Measurements from ENCODE around the gene TUBA1C. TPM values are rescaled to one million over a fixed set of nuclear protein-coding genes. Genes with fewer than 3 reads are reported as not detected.

Gene TUBA1C
- total and polyA plus RNA-seq, 9 of the 15 experiments (the other 6 are each of a cell fraction or from before 2014, with no cell fraction given), result 755 to 3,012 (median 914) TPM

DNA sequence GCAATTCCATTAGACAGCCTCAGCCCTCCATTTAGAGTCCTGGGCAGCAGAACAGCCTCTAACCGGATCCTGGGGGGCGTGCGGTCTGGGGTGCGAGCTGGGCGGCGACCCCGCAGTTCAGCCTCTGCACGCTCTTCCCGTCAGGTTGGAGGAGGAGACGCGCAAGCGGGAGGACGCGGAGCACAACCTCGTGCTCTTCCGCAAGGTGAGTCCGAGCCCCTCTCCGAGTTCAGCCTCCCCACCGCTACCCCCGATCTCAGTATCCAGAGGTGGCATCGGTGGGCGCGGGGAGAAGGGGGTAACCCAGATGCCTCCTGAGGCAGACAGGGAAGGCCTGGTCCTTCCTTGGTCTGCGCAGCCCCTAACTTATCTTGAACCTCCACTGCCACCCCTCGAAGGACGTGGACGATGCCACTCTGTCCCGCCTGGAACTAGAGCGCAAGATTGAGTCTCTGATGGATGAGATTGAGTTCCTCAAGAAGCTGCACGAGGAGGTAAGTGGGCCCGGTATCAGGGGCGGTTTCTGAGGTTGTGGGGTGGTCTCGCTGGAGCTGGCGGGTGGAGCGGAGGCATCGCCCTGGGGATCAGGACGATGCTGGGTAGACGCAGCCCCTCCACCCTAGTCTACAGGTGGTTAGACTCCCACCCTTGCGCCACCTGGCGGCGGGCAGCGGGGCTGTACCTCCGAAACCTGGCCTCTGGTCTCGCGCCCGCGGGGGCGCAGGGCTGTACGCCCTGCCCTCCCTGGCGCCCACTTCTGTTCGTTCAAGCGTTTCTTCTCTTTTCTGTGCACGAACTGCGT, 31.4 kb downstream of the TUBA1C start (continued):
- TF ChIP-seq ARID3B (CRISPR knock-in tag; IDR thresholded peaks at IDR 0.05; ENCODE audit: borderline replicate concordance), result 0 out of 2 replicates have a peak, but pooled peaks have one; percentile 34
- TF ChIP-seq SLC30A9 (CRISPR knock-in tag; IDR thresholded peaks at IDR 0.05), result no peak
- TF ChIP-seq CBFA2T3 (IDR thresholded peaks at IDR 0.05), result no peak
- TF ChIP-seq TGIF2 (CRISPR knock-in tag; IDR thresholded peaks at IDR 0.05), result no peak
- TF ChIP-seq ZNF740 (CRISPR knock-in tag; IDR thresholded peaks at IDR 0.05), result no peak
- 0 out of 4 replicates have a peak, but pooled peaks of 1 of the 2 experiments have one; percentile 27 for TF ChIP-seq ZNF740 (tag; IDR thresholded peaks at IDR 0.05)
- TF ChIP-seq RBM39 (optimal IDR thresholded peaks at IDR 0.05; ENCODE audit: low read depth, low read length), result no peak
- peak; percentile 17; the same call in 1 of the 2 replicates for TF ChIP-seq ESRRA (IDR thresholded peaks at IDR 0.05; ENCODE audit: borderline replicate concordance, low read depth)
- TF ChIP-seq KLF13 (tag; IDR thresholded peaks at IDR 0.05; ENCODE audit: borderline replicate concordance, low read depth), result no peak
- no peak for TF ChIP-seq ZBTB43 (CRISPR knock-in tag; IDR thresholded peaks at IDR 0.05)
- TF ChIP-seq PBX2 (CRISPR knock-in tag; IDR thresholded peaks at IDR 0.05; ENCODE audit: low read depth), result no peak
- no peak for TF ChIP-seq PBX2 (tag; conservative IDR thresholded peaks at IDR 0.05; ENCODE audit: low read depth)
- TF ChIP-seq BCOR (IDR thresholded peaks at IDR 0.05), result peak; percentile 12; the same call in 1 of the 2 replicates
- TF ChIP-seq TAL1 (IDR thresholded peaks at IDR 0.05), result no peak
- TF ChIP-seq TARDBP (IDR thresholded peaks at IDR 0.05), result no peak
- TF ChIP-seq ERF (CRISPR knock-in tag; IDR thresholded peaks at IDR 0.05), result no peak
- TF ChIP-seq EGR1 (conservative IDR thresholded peaks at IDR 0.05), result peak; percentile 61
- TF ChIP-seq, protein P1, sequence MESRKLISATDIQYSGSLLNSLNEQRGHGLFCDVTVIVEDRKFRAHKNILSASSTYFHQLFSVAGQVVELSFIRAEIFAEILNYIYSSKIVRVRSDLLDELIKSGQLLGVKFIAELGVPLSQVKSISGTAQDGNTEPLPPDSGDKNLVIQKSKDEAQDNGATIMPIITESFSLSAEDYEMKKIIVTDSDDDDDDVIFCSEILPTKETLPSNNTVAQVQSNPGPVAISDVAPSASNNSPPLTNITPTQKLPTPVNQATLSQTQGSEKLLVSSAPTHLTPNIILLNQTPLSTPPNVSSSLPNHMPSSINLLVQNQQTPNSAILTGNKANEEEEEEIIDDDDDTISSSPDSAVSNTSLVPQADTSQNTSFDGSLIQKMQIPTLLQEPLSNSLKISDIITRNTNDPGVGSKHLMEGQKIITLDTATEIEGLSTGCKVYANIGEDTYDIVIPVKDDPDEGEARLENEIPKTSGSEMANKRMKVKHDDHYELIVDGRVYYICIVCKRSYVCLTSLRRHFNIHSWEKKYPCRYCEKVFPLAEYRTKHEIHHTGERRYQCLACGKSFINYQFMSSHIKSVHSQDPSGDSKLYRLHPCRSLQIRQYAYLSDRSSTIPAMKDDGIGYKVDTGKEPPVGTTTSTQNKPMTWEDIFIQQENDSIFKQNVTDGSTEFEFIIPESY (CRISPR knock-in tag; IDR thresholded peaks at IDR 0.05), result peak; percentile 66
- TF ChIP-seq YY1 (IDR thresholded peaks at IDR 0.05; ENCODE audit: borderline replicate concordance in 1 of 3, control insufficient read depth in 1 of 3, extremely low read depth in 1 of 3, insufficient read depth in 3 of 3, insufficient read length in 1 of 3, insufficient replicate concordance in 2 of 3, low read depth in 1 of 3, low read length in 2 of 3), result peak in 1 of 3 experiments; percentile 24

All from K562 (cell line).